K562 (cell line): ENCODE data around the gene CHRNE. TPM values are rescaled to one million over a fixed set of nuclear protein-coding genes. Genes with fewer than 3 reads are reported as not detected.

Experiments
- BRD9 ChIP-seq: fragments of 450-650 bp; IDR thresholded peaks from 2 replicates; pipeline ENCODE4 v1.6.1; 2018; ENCODE audit warnings: low read depth; ENCODE audit not compliant: partially characterized antibody
- CBX8 ChIP-seq: fragments of 200-600 bp; sonication (generic); IDR thresholded peaks from 2 replicates; pipeline ENCODE4 v1.6.1; 2012; ENCODE audit warnings: borderline replicate concordance, mixed run types, low read depth, mild to moderate bottlenecking, moderate library complexity, mixed read lengths, low read length, control low read depth, inconsistent platforms; ENCODE audit not compliant: poor library complexity, severe bottlenecking; ENCODE audit errors: extremely low read depth
- HSF4 ChIP-seq: fragments of 250-450 bp; sonication (Bioruptor Pico); IDR thresholded peaks from 2 replicates; pipeline ENCODE4 v2.1.2; 2022; ENCODE audit warnings: mild to moderate bottlenecking, moderate library complexity, borderline replicate concordance
- PURB ChIP-seq: sonication (generic); formaldehyde crosslinking; IDR thresholded peaks from 2 replicates; pipeline ENCODE4 v1.9.0; 2021; ENCODE audit warnings: low read depth, mild to moderate bottlenecking, missing genetic modification reagents
- polyA plus RNA-seq, 8 experiments: library from polyadenylated mRNA; depleted of rRNA in 4 of 8; stranded (reverse) in 5 of 8; unstranded in 3 of 8; fragments of >200 nt; fragmentation: Nextera tagmentation in 2 of 8; fragmentation: Illumina TruSeq in 1 of 8; extraction: Ambion mirVana in 2 of 8; extraction: Trizol in 1 of 8; gene quantifications; 2 replicates each; pipeline versions ENCODE4 v1.2.1 to v1.2.3, GENCODE V29; 2011 to 2014; ENCODE audit warnings: inconsistent platforms in 1 of 8, missing spikeins in 1 of 8
- total RNA-seq, 7 experiments: library from RNA; depleted of rRNA in 6 of 7; stranded (reverse); fragments of >200 nt in 6 of 7; fragmentation: Illumina TruSeq in 2 of 7; extraction: Trizol in 2 of 7; gene quantifications; 2 replicates each; pipeline versions ENCODE4 v1.2.1 to v1.2.3, GENCODE V29; 2011 to 2021; ENCODE audit warnings: low replicate concordance in 1 of 7
- TF ChIP-seq, protein P1 (sequence below): fragments of 450-650 bp; IDR thresholded peaks from 2 replicates; pipeline ENCODE4 v1.6.1; 2016; ENCODE audit warnings: low read depth

The CHRNE gene
- total and polyA plus RNA-seq, 9 of the 15 experiments (the other 6 are each of a cell fraction or from before 2014, with no cell fraction given): not detected

DNA sequence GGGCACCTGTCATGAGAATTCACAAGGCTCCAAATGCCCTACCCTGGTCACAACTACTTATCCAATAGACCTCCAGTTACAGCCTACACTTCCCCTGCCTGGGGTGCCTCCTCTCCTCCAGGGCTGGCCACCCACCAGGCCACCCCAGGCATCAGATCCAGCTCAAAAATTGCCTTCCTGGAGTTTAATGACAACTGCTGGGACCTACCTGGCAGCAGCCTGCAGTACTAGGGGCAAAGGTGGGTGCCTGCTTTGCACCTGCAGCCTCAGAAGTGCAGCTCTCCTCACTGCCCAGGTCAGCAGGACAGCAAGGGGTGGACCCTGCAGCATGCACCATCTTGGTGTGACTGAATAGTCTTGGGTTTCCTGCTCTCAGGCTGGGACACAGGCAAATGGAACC is 32.8 kb upstream of the CHRNE start (continued):
- TF ChIP-seq, protein P1, sequence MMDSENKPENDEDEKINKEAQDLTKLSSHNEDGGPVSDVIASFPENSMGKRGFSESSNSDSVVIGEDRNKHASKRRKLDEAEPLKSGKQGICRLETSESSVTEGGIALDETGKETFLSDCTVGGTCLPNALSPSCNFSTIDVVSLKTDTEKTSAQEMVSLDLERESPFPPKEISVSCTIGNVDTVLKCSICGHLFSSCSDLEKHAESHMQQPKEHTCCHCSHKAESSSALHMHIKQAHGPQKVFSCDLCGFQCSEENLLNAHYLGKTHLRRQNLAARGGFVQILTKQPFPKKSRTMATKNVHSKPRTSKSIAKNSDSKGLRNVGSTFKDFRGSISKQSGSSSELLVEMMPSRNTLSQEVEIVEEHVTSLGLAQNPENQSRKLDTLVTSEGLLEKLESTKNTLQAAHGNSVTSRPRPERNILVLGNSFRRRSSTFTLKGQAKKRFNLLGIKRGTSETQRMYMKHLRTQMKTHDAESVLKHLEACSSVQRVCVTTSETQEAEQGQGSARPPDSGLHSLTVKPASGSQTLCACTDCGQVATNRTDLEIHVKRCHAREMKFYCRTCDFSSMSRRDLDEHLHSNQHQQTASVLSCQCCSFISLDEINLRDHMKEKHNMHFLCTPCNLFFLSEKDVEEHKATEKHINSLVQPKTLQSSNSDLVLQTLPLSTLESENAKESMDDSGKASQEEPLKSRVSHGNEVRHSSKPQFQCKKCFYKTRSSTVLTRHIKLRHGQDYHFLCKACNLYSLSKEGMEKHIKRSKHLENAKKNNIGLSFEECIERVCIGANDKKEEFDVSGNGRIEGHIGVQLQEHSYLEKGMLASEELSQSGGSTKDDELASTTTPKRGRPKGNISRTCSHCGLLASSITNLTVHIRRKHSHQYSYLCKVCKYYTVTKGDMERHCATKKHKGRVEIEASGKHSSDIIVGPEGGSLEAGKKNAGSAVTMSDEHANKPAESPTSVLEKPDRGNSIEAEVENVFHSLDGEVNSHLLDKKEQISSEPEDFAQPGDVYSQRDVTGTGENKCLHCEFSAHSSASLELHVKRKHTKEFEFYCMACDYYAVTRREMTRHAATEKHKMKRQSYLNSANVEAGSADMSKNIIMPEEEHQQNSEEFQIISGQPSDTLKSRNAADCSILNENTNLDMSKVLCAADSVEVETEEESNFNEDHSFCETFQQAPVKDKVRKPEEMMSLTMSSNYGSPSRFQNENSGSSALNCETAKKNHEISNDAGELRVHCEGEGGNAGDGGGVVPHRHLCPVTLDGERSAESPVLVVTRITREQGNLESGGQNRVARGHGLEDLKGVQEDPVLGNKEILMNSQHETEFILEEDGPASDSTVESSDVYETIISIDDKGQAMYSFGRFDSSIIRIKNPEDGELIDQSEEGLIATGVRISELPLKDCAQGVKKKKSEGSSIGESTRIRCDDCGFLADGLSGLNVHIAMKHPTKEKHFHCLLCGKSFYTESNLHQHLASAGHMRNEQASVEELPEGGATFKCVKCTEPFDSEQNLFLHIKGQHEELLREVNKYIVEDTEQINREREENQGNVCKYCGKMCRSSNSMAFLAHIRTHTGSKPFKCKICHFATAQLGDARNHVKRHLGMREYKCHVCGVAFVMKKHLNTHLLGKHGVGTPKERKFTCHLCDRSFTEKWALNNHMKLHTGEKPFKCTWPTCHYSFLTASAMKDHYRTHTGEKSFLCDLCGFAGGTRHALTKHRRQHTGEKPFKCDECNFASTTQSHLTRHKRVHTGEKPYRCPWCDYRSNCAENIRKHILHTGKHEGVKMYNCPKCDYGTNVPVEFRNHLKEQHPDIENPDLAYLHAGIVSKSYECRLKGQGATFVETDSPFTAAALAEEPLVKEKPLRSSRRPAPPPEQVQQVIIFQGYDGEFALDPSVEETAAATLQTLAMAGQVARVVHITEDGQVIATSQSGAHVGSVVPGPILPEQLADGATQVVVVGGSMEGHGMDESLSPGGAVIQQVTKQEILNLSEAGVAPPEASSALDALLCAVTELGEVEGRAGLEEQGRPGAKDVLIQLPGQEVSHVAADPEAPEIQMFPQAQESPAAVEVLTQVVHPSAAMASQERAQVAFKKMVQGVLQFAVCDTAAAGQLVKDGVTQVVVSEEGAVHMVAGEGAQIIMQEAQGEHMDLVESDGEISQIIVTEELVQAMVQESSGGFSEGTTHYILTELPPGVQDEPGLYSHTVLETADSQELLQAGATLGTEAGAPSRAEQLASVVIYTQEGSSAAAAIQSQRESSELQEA: no peak
- TF ChIP-seq PURB (CRISPR knock-in tag) (no peak), CBX8 (no peak), BRD9 (no peak), HSF4 (no peak)
